Stimulated activated effector memory CD8-positive, alpha-beta T cell treated with anti-CD3 and anti-CD28 coated beads, Interleukin-12 subunit alpha, Interleukin-12 subunit beta, amount 100 ng/mL, for 72 hours (primary cell): ENCODE measurements around the gene PAK6.

Experiments used
- ATAC-seq: fragments of 150-1000 bp; cut with Tn5 transposase; 2 replicates; pipeline ENCODE4 v1.10.0; 2021
- DNase-seq, 2 donors: peaks; one replicate each; pipeline ENCODE4 v3.0.0; 2021 to 2022; ENCODE audit warnings: low spot score in 2 of 2
- H3K27ac Mint-ChIP-seq: one replicate; pipeline ENCODE4 v1.8.0; 2022; ENCODE audit warnings: mild to moderate bottlenecking, mixed read lengths
- H3K36me3 Mint-ChIP-seq: one replicate; pipeline ENCODE4 v1.8.0; 2022; ENCODE audit warnings: mild to moderate bottlenecking, mixed read lengths
- H3K4me1 Mint-ChIP-seq: one replicate; pipeline ENCODE4 v1.8.0; 2022; ENCODE audit warnings: mixed read lengths
- H3K4me3 Mint-ChIP-seq: one replicate; pipeline ENCODE4 v1.8.0; 2022; ENCODE audit warnings: mild to moderate bottlenecking, mixed read lengths
- H3K9me3 Mint-ChIP-seq: one replicate; pipeline ENCODE4 v1.8.0; 2022; ENCODE audit warnings: mixed read lengths

The PAK6 gene

DNA sequence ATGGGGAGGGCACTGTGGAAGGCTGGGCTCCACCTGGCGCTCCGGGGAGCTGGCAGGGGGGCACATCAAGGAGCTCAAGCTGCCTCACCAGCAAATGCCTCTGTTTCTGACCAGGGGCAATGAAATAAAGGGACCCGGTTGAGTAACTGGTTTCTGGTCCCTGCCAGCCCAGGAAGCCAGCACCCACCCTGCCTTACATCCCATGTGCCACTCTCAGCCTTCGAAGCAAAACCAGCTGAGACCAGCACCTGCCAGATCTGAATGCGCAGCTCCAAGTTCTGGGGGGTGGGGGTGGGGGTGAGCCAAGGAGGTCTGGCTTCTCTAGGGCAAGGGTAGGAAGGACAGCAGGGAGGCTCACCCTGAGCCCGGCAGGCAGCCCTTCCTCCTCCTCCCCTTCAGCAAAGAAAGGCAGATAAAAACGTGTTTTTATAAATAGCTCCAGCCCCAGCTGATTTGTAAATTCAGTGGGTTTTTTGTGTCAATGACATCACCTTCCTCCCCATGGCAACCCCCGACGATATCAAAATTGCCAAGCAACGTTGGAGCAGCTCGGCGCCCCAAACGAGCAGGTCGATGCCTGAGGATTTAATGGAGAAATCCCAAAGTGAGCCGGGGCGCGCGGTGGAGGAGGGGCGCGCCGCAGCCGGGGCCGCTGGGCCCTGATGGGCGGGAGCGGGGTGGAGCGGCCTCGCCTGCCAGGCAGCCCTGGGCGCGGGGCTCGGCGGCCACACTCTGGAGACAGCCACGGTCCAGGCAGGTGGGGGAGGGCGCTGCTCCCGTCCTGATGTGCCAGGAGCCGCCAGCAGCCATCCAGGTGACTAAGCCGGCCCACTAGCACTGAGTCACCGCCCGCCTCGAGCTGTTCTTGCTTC lies at the start of gene PAK6:
TSS of gene PAK6 (plus strand) at position 532 of the 872 bp plus-strand sequence. CDS start 25,723 bp downstream, outside the sequence.
- Mint-ChIP-seq H3K4me3 (peak within 1 kb of the TSS; percentile 33), H3K9me3 (no peaks in the 10 kb centered on the region), H3K36me3 (no peaks in the 10 kb centered on the region), H3K4me1 (peaks cover 21% of the 10 kb centered on the region), H3K27ac (no peak within 1 kb of the TSS)
- no peak for DNase-seq
- ATAC-seq = peak; percentile 66

DNA sequence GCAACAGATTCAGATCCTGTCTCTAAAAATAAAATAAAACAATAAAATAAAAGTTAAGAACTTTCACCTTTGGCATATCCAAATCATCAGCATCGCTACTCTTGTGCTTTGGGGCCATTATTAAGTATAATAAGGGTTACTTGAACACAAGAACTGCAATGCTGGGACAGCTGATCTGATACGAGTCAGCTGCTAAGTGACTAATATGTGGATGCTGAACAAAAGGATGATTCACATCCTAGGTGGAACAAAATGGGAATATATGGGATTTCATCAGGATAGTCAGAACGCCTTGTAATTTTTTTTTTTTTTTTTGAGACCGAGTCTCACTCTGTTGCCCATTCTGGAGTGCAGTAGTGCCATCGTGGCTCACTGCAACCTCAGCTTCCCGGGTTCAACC lies 48.3 kb upstream of the PAK6 start:
- no peaks in the 10 kb centered on the region for H3K9me3 Mint-ChIP-seq
- peaks cover 6% of the 10 kb centered on the region for H3K4me1 Mint-ChIP-seq
- H3K4me3 Mint-ChIP-seq = no peak overlapping the region
- no peak overlapping the region for H3K27ac Mint-ChIP-seq
- no peak for DNase-seq
- H3K36me3 Mint-ChIP-seq = peaks cover 85% of the 10 kb centered on the region
- ATAC-seq = no peak

DNA sequence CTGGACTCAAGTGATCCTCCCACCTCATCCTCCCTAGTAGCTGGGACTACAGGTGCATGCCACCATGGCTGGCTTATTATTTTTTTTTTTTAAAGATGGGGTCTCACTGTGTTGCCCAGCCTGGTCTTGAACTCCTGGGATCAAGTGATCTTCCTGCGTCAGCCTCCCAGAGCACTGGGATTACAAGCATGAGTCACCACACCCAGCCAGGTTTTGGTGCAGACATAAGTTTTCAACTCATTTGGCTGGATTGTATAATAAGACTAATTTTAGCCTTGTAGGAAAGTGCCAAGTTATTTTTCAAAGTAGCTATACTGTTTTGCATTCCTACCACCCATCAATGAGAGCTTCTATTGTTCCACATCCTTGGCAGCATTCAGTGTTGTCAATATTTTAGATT lies 45.9 kb upstream of the PAK6 start:
- no peak overlapping the region for H3K27ac Mint-ChIP-seq
- H3K4me1 Mint-ChIP-seq = peaks cover 21% of the 10 kb centered on the region
- no peak overlapping the region for H3K4me3 Mint-ChIP-seq
- DNase-seq (no peak), ATAC-seq (no peak)
- peaks cover 80% of the 10 kb centered on the region for H3K36me3 Mint-ChIP-seq
- no peaks in the 10 kb centered on the region for H3K9me3 Mint-ChIP-seq

DNA sequence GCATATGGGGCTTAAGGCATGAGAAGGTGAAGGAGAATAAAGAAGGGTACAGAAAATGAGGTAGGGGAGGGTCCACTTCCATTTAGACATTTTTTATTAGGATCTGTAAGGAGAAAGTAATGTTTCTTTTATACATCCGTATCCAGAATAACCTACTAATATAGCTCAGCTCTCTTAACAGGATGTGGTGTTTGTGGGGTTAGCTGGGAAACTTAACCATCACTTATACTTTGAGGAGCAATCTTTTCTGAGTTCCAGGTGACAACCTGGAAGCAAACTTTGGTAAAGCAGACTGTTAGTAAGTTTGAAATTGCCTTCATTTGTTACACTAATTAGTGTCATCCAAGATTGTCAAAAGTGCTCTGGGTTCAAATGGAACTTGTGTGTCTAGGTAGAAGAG lies 41.4 kb upstream of the PAK6 start:
- no peak overlapping the region for H3K4me3 Mint-ChIP-seq
- H3K27ac Mint-ChIP-seq = no peak overlapping the region
- H3K36me3 Mint-ChIP-seq = peaks cover 84% of the 10 kb centered on the region
- peaks cover 21% of the 10 kb centered on the region for H3K4me1 Mint-ChIP-seq
- H3K9me3 Mint-ChIP-seq = no peaks in the 10 kb centered on the region
- no peak for DNase-seq
- peak; percentile 67 for ATAC-seq

DNA sequence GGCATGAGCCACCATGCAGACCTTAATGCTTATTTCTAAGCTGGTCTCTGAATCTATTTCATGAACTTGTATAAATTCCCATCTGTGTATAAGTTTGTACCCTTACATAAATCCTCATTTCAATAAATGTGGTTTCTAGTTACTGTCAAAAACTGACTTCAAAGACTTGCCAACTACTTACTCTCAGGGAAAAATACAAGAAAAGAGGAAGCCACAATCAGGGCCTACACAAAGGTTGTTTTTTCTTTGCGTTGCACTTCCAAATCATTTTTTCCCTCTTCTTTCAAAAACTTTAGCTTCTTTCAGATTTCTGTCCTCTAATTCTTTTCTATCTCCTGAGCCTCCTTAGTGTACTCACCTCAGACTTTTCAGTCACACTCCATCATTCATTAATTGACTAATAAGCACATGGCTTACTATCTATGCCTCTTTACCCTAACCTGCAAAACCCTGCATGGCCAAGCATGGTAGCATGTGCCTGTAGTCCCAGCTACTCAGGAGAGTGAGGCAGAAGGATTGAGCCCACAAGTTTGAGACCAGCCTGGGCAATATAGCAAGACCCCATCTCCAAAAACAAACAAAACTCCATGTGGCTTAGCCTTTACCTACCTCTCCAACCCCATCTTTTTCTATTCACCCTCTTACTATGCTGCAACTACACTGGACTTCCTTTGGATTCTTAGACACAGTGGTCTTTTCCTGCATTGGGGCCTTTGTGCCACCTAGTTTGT lies 40.3 kb upstream of the PAK6 start:
- H3K4me1 Mint-ChIP-seq = peaks cover 21% of the 10 kb centered on the region
- peaks cover 84% of the 10 kb centered on the region for H3K36me3 Mint-ChIP-seq
- H3K27ac Mint-ChIP-seq = no peak overlapping the region

DNA sequence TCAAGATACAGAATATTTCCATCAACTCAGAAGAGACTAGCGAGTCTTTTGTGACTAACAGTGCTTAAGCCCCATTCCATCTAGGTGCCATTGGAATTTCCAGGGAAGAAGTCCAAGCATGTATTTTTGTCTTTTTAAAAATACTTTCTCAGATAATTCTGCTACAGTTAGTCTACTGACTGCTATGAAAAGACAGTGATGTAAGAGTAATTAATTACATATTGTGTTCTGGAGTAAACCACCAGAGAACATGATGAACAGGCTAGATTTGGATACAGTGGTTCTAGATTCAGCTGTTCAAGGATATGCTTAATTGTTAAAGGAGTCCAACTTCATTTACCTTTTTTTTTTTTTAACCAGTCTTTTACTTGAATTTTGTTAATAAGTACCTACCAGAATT lies 34.8 kb upstream of the PAK6 start:
- ATAC-seq (no peak), DNase-seq (no peak)
- Mint-ChIP-seq H3K27ac (no peak overlapping the region), H3K4me1 (no peaks in the 10 kb centered on the region), H3K36me3 (peaks cover 94% of the 10 kb centered on the region), H3K4me3 (no peak overlapping the region), H3K9me3 (no peaks in the 10 kb centered on the region)

More for the DNA sequence above, 40.3 kb upstream of the PAK6 start:
- ATAC-seq (no peak), DNase-seq (no peak)
- Mint-ChIP-seq H3K4me3 (no peak overlapping the region), H3K9me3 (no peaks in the 10 kb centered on the region)

DNA sequence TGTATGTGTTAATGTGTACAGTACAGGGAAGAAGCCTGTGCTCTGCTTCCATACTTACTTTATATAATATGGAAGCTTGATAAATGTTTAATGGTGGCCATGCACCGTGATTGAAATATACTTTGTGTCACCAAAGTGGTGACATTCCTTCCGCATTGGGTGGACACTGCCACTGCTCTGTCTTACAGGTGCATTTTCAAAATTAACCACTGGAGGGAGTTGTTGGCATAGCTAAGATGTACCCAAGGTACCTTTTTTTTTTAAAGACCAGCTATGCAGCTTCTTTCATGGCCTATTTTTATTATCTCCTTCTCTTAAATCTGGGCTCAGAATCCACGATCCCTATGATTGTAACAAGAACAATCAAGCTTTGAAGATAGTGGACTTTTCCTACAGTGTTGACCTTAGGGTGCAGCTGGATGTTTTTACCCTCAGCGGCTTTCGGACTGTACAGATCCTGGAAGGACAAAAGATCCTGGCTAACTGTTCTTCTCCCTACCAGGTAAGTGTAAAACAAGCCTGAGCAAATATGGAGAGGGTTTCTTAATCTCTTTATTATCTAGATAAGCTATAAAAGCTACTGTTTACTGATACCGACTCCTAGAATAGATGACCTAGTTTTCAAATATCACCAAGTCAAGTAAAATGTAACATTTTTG lies 21.6 kb upstream of the PAK6 start:
- H3K4me3 Mint-ChIP-seq = no peak overlapping the region
- peaks cover 69% of the 10 kb centered on the region for H3K36me3 Mint-ChIP-seq
- ATAC-seq (peak; percentile 88), DNase-seq (no peak)
- no peaks in the 10 kb centered on the region for H3K4me1 Mint-ChIP-seq
- H3K9me3 Mint-ChIP-seq = no peaks in the 10 kb centered on the region
- no peak overlapping the region for H3K27ac Mint-ChIP-seq

DNA sequence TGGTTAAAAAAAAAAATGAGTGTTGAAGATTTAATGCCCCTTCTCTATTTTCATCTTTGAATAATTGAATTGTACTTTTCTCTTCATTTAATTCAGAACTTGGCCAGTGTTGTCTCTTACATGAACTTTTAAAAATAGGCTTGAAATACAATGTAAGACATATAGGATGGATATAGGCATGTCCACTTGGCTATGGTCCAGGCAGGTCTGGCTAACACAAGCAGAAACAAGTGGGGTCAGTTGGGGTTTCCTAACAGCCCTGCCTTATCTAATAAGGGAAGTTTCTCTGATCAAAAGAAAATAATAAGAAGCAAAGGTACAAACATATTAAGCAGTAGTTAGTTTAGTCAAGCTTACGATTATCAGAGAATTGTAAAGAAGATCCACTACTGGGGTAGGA lies 19.1 kb upstream of the PAK6 start:
- Mint-ChIP-seq H3K27ac (no peak overlapping the region), H3K4me1 (no peaks in the 10 kb centered on the region), H3K4me3 (no peak overlapping the region), H3K9me3 (no peaks in the 10 kb centered on the region), H3K36me3 (peaks cover 51% of the 10 kb centered on the region)
- ATAC-seq (no peak), DNase-seq (no peak)

DNA sequence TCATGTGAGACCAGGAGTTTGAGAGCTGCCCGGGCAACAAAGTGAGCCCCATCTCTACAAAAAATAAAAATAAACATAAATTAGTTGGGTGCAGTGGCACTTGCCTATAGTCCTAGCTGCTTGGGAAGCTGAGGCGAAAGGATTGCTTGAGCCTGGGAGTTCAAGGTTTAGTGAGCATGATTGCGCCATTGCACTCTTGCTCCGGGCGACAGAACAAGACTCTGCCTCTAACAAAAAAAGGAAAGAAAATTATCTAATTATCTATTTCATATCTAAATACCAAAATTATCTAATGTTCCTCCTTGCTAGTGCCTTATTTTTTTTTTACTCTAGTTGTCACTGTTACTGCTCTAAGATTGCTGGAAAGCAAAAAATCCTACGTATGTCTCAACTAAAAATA lies 16.7 kb upstream of the PAK6 start:
- ATAC-seq = no peak
- Mint-ChIP-seq H3K27ac (no peak overlapping the region), H3K4me3 (no peak overlapping the region), H3K4me1 (peaks cover 6% of the 10 kb centered on the region), H3K9me3 (no peaks in the 10 kb centered on the region), H3K36me3 (peaks cover 54% of the 10 kb centered on the region)
- DNase-seq = no peak

DNA sequence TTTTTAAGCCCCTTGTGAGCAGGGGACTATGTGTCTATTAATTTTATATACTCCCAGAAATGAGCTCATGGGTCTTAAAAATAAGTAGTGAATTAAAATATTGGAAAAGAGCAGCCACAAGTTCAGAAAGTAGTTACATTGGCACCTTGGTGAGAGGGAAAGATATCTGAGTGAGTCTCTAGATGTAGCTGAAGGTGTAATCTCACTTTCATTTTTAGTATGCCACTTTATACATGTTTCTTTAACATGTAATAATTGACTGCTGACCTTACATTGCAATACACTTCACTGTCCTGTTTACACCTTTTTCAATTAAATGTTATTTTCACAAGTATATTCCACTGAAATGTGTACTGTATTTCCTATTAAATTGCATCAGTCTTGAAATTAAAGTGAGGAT lies 12.1 kb upstream of the PAK6 start:
- DNase-seq = no peak
- peaks cover 6% of the 10 kb centered on the region for H3K4me1 Mint-ChIP-seq
- no peak overlapping the region for H3K4me3 Mint-ChIP-seq
- H3K27ac Mint-ChIP-seq = no peak overlapping the region
- no peaks in the 10 kb centered on the region for H3K9me3 Mint-ChIP-seq
- H3K36me3 Mint-ChIP-seq = peaks cover 10% of the 10 kb centered on the region
- peak; percentile 56 for ATAC-seq

DNA sequence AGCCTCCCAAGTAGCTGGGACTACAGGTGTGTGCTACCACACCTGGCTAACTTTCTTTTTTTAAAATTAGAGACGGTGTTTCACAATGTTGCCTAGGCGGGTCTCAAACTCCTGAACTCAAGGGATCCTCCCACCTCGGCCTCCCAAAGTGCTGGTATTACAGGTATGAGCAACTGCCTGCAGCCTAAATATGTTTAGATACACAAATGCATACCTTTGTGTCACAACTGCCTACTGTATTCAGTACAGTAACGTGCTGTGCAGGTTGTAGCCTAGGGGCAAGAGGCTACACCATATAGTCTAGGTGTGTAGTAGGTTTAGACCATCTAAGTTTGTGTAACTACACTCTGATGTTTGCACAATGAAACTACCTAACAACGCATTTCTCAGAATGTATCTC lies 9.5 kb upstream of the PAK6 start:
- no peaks in the 10 kb centered on the region for H3K9me3 Mint-ChIP-seq
- H3K4me1 Mint-ChIP-seq = peaks cover 6% of the 10 kb centered on the region
- H3K36me3 Mint-ChIP-seq = peaks cover 7% of the 10 kb centered on the region
- no peak for ATAC-seq
- DNase-seq = peak in 1 of 2 donors; percentile 8
- H3K4me3 Mint-ChIP-seq = no peak overlapping the region
- H3K27ac Mint-ChIP-seq = no peak overlapping the region

DNA sequence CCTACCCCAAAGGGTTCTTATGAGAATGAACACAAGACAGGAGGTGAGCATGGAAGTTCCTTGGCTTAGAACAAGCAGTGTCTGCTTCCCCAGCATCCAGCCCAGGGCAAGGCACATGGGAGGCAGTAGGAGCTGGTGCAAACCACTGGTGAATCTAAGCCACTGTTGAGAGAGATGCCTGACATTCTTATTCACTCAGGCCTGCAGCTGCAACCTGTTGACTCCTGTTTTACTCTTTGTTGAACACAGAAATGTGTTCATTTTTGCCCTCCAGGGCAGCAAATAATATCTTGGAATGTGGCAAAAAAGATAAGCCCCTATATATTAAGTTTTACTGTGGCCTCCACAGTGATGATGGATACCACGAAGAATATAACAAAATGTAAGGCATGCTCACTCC lies 8.9 kb upstream of the PAK6 start:
- peaks cover 4% of the 10 kb centered on the region for H3K36me3 Mint-ChIP-seq
- peaks cover 6% of the 10 kb centered on the region for H3K4me1 Mint-ChIP-seq
- H3K4me3 Mint-ChIP-seq = no peak overlapping the region
- no peak overlapping the region for H3K27ac Mint-ChIP-seq
- DNase-seq (peak in 1 of 2 donors; percentile 22), ATAC-seq (no peak)
- no peaks in the 10 kb centered on the region for H3K9me3 Mint-ChIP-seq

DNA sequence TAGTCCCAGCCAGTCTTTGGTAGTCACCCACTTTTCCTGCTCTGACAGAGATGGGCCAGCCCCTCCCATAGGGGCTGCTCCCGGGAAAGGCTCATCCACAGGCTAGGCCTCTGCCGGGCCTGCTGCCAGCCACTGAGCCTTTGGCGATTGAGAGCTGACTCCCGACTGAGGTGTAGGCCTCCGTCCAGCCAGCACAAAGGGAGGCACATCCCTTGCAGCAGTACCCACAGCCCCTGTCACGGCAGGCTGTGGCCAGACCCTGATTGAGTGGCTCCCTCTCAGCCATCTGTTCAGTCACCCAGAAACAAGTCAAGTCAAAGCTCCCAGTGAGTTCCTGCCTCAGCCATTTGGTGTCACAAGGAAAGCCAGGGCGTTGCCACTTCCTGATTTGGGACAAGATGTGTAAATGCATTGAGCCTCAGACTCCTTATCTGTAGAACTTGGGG lies 6.2 kb upstream of the PAK6 start:
- no peaks in the 10 kb centered on the region for H3K9me3 Mint-ChIP-seq
- no peaks in the 10 kb centered on the region for H3K36me3 Mint-ChIP-seq
- no peak overlapping the region for H3K4me3 Mint-ChIP-seq
- H3K27ac Mint-ChIP-seq = no peak overlapping the region
- H3K4me1 Mint-ChIP-seq = no peaks in the 10 kb centered on the region
- DNase-seq = no peak
- no peak for ATAC-seq

DNA sequence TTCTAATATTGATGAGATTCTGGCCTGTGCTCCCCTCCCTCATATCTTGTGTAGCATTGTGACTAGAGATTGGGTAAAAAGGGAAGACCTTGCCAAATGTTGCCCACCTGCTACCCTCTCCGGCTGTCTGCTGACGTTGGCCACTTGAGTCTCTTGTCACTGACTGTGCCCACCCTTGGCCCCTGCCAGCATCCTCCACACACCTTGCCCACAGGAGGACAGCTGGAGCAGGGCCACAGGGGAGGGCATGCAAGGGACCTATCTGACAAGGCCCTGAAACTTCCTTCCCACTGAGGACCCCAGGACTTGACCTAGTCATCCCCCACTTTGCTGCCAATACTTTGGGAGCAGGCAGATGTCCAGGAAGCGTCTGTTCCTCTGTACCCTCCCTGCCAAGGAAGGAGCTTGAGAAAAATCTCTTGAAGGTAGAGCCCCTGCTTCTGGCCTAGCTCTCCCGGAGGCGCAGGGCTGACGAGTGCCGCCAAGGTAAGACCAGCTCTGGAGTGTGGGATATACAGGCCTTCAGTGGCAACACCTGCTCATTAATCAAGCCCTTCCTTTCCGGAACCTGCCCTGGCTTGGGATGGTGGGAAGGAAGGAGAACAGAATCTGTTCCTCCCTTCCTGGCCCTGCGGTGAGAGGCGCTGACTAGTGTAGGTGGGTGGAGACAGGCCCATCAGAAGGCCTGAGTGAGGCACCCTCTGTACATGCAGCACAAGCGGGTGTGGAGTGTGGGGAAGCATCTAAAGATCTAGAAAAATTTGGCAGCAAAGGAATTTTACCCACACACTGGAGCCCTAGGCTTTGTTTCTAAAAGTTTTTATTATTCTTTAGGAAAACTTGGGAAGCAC lies 4.9 kb upstream of the PAK6 start:
- ATAC-seq (no peak), DNase-seq (peak in 1 of 2 donors; percentile 42)
- no peak overlapping the region for H3K27ac Mint-ChIP-seq
- no peak overlapping the region for H3K4me3 Mint-ChIP-seq
- H3K9me3 Mint-ChIP-seq = no peaks in the 10 kb centered on the region
- H3K36me3 Mint-ChIP-seq = no peaks in the 10 kb centered on the region
- H3K4me1 Mint-ChIP-seq = peaks cover 7% of the 10 kb centered on the region

DNA sequence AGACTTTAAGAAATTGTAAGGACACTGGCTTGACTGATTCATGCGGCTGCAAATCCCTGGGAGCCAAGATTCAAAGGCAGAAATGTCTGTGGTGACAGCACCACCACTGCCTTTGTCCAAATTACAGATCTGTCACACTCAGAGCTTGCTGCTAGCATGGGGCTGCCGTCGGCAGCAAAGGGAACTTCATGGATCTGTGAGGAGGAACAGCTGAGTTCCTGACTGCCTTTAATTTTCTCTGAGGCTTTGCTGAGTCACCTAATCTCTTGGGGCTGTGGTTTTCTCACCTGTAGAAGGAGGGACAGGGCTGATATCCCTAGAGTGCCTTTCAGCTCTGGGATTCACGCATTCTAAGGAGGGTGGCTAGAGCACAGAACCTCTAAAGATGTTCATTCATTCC lies 4.1 kb upstream of the PAK6 start:
- DNase-seq (peak in 1 of 2 donors; percentile 29), ATAC-seq (no peak)
- H3K27ac Mint-ChIP-seq = no peak overlapping the region
- H3K9me3 Mint-ChIP-seq = no peaks in the 10 kb centered on the region
- H3K36me3 Mint-ChIP-seq = no peaks in the 10 kb centered on the region
- H3K4me3 Mint-ChIP-seq = no peak overlapping the region
- peaks cover 15% of the 10 kb centered on the region for H3K4me1 Mint-ChIP-seq
